GM13976 (cell line): ENCODE data around the gene SIDT2.
A peak's percentile ranks its signal among the peaks of the same experiment; 100 is the strongest.

ENCODE experiments used
- DNase-seq: peaks from one replicate; pipeline ENCODE4 v3.0.0; 2012; ENCODE audit warnings: low spot score
- in situ Hi-C: fragments of 300-500 bp; cut with MboI; formaldehyde crosslinking; loops from one replicate; pipeline ENCODE4 v1.12.0; 2022; ENCODE audit warnings: low sequenced_read_pairs, mixed read lengths, inconsistent platforms; ENCODE audit not compliant: unreplicated experiment
- TF ChIP-seq, protein P1 (sequence below): IDR thresholded peaks from 2 replicates; pipeline ENCODE4 v1.5.1; 2012; ENCODE audit warnings: borderline replicate concordance, mild to moderate bottlenecking; ENCODE audit not compliant: insufficient read depth; ENCODE audit errors: extremely low read depth, missing control alignments, control extremely low read depth

SIDT2 gene

DNA sequence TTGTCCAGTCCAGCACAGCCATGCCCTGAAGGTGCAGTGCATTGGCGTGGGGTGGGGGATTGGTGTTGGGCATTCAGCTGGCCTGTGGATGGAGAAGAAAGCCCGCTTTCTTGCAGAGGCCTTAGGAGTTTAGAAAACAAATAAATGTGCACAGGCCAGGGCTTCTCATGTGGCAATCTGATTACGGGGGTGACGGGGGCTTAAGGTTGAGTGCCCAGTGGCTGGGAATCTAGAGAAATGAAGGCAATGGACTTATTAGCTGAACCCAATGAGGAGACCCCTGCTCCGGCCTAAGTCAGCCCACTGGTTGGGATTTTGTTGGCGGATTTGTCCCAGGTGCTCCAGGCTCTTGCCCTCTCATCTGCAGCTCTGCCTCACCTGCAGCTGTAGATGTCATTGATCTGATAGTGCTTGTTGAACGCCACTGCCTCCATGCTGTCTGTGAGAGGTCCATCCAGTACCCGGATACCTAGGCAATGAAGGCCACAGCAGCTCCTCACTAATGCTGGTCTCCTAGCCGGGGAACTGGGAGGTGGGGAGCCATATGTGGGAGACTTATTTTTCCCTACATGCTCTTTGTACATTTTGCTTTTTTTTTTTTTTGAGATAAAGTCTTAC, 47.1 kb downstream of the SIDT2 start:
- DNase-seq: no peak
- TF ChIP-seq, protein P1, sequence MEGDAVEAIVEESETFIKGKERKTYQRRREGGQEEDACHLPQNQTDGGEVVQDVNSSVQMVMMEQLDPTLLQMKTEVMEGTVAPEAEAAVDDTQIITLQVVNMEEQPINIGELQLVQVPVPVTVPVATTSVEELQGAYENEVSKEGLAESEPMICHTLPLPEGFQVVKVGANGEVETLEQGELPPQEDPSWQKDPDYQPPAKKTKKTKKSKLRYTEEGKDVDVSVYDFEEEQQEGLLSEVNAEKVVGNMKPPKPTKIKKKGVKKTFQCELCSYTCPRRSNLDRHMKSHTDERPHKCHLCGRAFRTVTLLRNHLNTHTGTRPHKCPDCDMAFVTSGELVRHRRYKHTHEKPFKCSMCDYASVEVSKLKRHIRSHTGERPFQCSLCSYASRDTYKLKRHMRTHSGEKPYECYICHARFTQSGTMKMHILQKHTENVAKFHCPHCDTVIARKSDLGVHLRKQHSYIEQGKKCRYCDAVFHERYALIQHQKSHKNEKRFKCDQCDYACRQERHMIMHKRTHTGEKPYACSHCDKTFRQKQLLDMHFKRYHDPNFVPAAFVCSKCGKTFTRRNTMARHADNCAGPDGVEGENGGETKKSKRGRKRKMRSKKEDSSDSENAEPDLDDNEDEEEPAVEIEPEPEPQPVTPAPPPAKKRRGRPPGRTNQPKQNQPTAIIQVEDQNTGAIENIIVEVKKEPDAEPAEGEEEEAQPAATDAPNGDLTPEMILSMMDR: no peak
- in situ Hi-C loops: loop anchor here (5.0 to 10.0 kb wide), 2 partner anchors 43 to 341 kb away; no protein-coding TSS in a partner anchor

DNA sequence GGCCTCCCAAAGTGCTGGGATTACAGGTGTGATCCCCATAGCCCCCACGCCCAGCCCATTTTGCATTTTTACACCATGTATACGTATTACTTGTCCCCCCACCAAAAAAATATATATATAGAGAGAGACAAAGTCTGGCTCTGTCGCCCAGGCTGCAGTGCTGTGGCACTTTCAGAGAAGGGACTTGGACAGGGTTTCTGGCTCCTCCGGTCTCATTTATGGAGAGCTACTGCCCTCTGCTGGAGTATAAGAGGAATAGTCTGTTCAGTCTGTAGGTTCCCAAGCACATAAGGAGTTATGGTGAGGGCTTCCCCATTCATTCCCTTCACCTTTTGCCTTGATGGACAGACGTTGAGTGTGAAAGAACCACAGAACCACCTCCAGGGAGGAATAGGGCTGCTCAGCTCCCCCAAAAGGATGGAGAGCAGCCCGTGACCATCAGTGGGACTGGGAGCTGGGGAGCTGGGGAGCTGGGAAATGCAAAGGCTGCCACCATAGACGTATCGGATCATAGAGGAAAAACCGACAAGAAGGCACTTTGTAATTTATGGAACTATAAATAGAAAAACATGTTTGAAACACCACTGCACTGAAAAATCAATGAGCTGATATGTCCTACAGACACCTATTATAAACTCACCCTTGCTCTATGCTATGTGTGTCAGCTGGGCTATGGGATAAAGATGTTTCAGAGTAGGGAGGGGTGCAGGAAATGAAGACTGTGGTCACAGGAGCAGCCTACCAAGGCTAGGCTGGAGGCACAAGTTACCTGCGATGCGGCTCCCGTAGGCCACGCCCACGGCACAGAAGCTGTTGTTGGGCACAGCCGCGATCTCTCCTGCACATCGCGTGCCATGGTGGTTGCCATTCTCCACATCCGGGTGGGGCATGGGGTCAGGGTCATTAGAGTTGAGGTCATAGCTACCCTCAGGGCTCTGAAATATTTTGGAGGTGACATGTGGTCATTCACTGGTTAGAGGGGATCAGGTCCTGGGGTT, 48.1 kb downstream of the SIDT2 start:
- DNase-seq: peak; percentile 84
- TF ChIP-seq, protein P1: peak; percentile 66
- in situ Hi-C loops: loop anchor here (5.0 to 10.0 kb wide), 2 partner anchors 44 to 342 kb away; no protein-coding TSS in a partner anchor

DNA sequence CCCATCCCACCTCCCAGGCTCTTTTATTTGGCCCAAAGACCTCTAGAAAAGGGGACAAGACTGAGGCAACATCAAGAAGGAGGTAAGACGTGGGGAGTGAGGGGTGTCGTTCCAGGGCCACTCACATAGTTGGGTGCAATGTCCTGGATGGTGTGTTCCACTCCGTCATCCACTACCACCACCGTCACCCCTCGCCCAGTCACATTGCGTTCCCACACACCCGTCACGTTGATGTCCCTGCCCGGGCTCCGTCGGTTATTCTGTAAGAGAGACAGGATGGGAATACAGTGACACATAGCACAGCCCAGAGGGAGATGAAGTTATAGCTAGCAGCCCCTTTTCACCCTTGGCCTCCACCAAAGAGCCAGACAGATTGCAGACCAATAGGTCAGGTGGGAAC, 49.5 kb downstream of the SIDT2 start:
- in situ Hi-C loops: loop anchor here (5.0 to 10.0 kb wide), 2 partner anchors 46 to 343 kb away; no protein-coding TSS in a partner anchor
- TF ChIP-seq, protein P1: no peak

DNA sequence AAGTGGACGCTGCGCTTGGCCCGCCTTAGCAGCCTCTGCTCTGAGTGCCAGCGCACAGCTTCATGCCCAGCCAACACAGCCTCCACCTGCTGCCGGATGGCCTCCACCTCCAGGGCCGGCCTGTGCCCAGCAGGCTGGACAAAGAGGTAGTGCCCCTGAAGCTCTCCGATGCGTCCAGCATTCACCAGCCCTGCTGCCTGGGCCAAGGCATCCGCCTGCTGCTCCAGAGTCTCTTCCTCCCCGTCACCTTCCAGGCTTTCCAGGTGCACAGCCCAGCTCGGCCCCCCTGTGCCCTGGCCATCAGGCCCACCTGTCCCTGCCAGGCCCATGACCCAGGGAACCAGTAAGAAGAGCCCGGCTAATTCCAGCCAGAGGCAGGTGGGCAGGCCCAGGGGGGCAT, 50.9 kb downstream of the SIDT2 start:
- no peak for DNase-seq
- in situ Hi-C loops: loop anchor here (5.0 to 10.0 kb wide), 2 partner anchors 47 to 345 kb away; no protein-coding TSS in a partner anchor
- TF ChIP-seq, protein P1: no peak

More for the DNA sequence above, 49.5 kb downstream of the SIDT2 start:
- no peak for DNase-seq

DNA sequence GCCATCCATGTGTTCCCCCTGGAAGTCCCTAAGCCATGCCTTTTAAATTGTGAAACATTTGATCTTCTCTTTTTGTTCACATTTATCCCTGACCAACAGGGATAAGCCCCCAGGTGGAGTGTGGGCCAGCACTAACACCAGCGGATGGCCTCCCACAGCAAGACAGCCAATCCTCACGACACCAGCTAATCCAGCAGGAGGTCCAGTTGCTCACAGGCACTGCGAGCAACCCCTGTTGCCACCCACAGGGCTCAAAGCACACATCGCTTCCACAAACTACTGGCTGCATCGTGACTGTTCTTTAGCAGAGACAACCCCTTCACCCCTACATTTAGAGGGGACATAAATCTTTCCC, 51.4 kb downstream of the SIDT2 start:
- TF ChIP-seq, protein P1: no peak
- in situ Hi-C loops: loop anchor here (5.0 to 10.0 kb wide), 2 partner anchors 48 to 345 kb away; no protein-coding TSS in a partner anchor
- DNase-seq: no peak

DNA sequence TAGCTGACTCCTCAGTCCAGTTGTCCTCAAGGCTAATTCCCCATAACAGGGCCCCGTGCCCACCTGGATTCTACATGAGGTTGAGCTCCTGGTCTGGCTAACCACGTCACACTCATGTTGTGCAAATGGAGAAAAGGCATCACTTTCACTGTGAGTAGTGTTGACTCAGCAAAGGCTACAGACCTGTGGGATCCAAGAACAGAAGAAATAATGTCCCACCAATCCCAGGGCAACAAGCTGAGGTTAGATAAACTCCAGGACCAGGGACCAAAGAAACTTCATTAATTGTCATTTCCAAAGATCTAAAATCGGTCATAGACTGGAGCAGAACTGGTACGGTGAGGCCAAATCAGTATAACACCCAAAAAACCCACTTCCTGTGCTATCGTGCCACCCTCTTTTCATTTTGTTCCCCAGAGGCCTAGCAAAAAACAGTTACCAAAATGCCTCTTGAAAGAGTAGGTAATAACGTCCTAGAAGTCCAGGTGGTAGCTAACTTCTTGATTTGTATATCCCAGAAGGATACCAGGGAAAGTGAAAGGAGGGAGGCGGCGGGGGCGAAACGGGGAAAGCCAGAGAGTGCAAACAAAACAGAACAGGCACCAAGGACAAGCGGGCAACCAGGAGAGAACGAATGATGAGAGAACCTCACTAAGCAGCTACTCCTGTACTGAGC, 51.9 kb downstream of the SIDT2 start:
- in situ Hi-C loops: no loop called here
- TF ChIP-seq, protein P1: no peak
- peak; percentile 56 for DNase-seq
